NCI-H187 (cell line): ENCODE data around the gene SLMAP.

Source experiments
- DNase-seq, 2 experiments: peaks; one replicate each; lab custom pipeline; 2025; lab: John Stamatoyannopoulos, UW

Gene SLMAP

GRCh38 chr3:57753016-57753415 lies 3.1 kb upstream of the SLMAP start:
- DNase-seq, result no peak

GRCh38 chr3:57755368-57755675 lies 787 bp upstream of the SLMAP start:
- DNase-seq, result no peak

GRCh38 chr3:57756528-57757401 lies 656 bp downstream of the SLMAP start:
- DNase-seq, result no peak

GRCh38 chr3:57757642-57758297 lies 1.7 kb downstream of the SLMAP start:
- no peak for DNase-seq

GRCh38 chr3:57758686-57759085 lies 2.6 kb downstream of the SLMAP start:
- DNase-seq, result no peak

- no peak for DNase-seq
Observed at GRCh38 chr3:57764794-57765193, 8.7 kb downstream of the SLMAP start.

GRCh38 chr3:57768595-57768994 lies 12.5 kb downstream of the SLMAP start:
- DNase-seq, result no peak

GRCh38 chr3:57770009-57770827 lies 14.1 kb downstream of the SLMAP start:
- DNase-seq, result no peak

- DNase-seq, result no peak
Observed at GRCh38 chr3:57772251-57772650, 16.1 kb downstream of the SLMAP start.

GRCh38 chr3:57777774-57778173 lies 21.7 kb downstream of the SLMAP start:
- no peak for DNase-seq

- no peak for DNase-seq
Observed at GRCh38 chr3:57778494-57778893, 22.4 kb downstream of the SLMAP start.

- no peak for DNase-seq
Observed at GRCh38 chr3:57779666-57780065, 23.6 kb downstream of the SLMAP start.

GRCh38 chr3:57783186-57784088 lies 27.3 kb downstream of the SLMAP start:
- no peak for DNase-seq

GRCh38 chr3:57784089-57784735 lies 28.1 kb downstream of the SLMAP start:
- no peak for DNase-seq

GRCh38 chr3:57785446-57785845 lies 29.3 kb downstream of the SLMAP start:
- DNase-seq, result no peak

- no peak for DNase-seq
Observed at GRCh38 chr3:57787867-57788623, 31.9 kb downstream of the SLMAP start.

GRCh38 chr3:57788624-57789018 lies 32.5 kb downstream of the SLMAP start:
- DNase-seq, result no peak

- DNase-seq, result no peak
Observed at GRCh38 chr3:57791245-57791644, 35.1 kb downstream of the SLMAP start.

- DNase-seq, result no peak
Observed at GRCh38 chr3:57792198-57792597, 36.1 kb downstream of the SLMAP start.

GRCh38 chr3:57793737-57794187 lies 37.7 kb downstream of the SLMAP start:
- DNase-seq, result no peak
